B cell (primary cell): ENCODE results near the gene S1PR1. TPM values are rescaled to one million over a fixed set of nuclear protein-coding genes. Genes with fewer than 3 reads are reported as not detected.

ENCODE experiments used
- ATAC-seq: fragments of 200-7000 bp; cut with Tn5 transposase; one replicate; pipeline ENCODE4 v1.10.0; 2021; ENCODE audit warnings: low read depth, mild to moderate bottlenecking, moderate number of reproducible peaks, moderate library complexity
- CTCF ChIA-PET: fragments of 350-600 bp; sonication (Branson Sonifier 250); formaldehyde crosslinking; loops from one replicate; lab custom pipeline; 2021; ENCODE audit warnings: antibody characterized with exemption, inconsistent platforms; lab: Charles Lee
- POLR2A ChIA-PET: fragments of 350-600 bp; sonication (Branson Sonifier 250); formaldehyde crosslinking; loops from one replicate; lab custom pipeline; 2021; ENCODE audit warnings: antibody characterized with exemption; lab: Charles Lee
- DNase-seq: peaks from one replicate; pipeline ENCODE4 v3.0.0; 2013
- H2AFZ ChIP-seq: 2 replicates; pipeline ENCODE4 v1.6.1; 2012; ENCODE audit warnings: mild to moderate bottlenecking, low read depth, low read length; ENCODE audit not compliant: insufficient read depth, poor library complexity, severe bottlenecking
- H3K27ac ChIP-seq, 2 donors: 1 replicate in 1 of 2; 2 replicates in 1 of 2; pipeline ENCODE4 v1.5.1; 2012 to 2013; ENCODE audit warnings: low read length in 2 of 2, mild to moderate bottlenecking in 2 of 2, moderate library complexity in 1 of 2
- H3K27me3 ChIP-seq, 4 experiments: fragments of 200-600 bp in 1 of 4; sonication (generic) in 1 of 4; replicated peaks in 1 of 4; 1 replicate in 2 of 4; 2 replicates in 2 of 4; pipeline versions ENCODE4 v1.6.1 to v1.7.0; 2013 to 2016; ENCODE audit warnings: low read length in 3 of 4, mild to moderate bottlenecking in 2 of 4, mixed read lengths in 1 of 4, moderate library complexity in 1 of 4; ENCODE audit not compliant: insufficient read depth in 4 of 4, control insufficient read depth in 3 of 4; ENCODE audit errors: control extremely low read depth in 1 of 4
- H3K36me3 ChIP-seq, 2 experiments: replicated peaks in 1 of 2; 1 replicate in 1 of 2; 2 replicates in 1 of 2; pipeline versions ENCODE4 v1.6.1 to v1.7.1; 2013; ENCODE audit warnings: low read length in 1 of 2; ENCODE audit not compliant: insufficient read depth in 2 of 2, control insufficient read depth in 1 of 2; ENCODE audit errors: control extremely low read depth in 1 of 2, extremely low read depth in 1 of 2
- H3K4me1 ChIP-seq, 2 donors: fragments of 200-600 bp in 1 of 2; sonication (generic) in 1 of 2; 1 replicate in 1 of 2; 2 replicates in 1 of 2; pipeline versions ENCODE4 v1.5.1 to v1.6.1; 2013 to 2017; ENCODE audit warnings: low read length in 2 of 2; ENCODE audit not compliant: control insufficient read depth in 2 of 2, insufficient read depth in 2 of 2
- H3K4me2 ChIP-seq: replicated peaks from 2 replicates; pipeline ENCODE3; 2012; ENCODE audit warnings: mild to moderate bottlenecking, low read depth, low read length; ENCODE audit not compliant: poor library complexity, severe bottlenecking
- H3K4me3 ChIP-seq, 5 experiments: fragments of 200-600 bp in 1 of 5; sonication (generic) in 1 of 5; 1 replicate in 3 of 5; 2 replicates in 2 of 5; pipeline versions ENCODE4 v1.5.1 to v1.7.0; 2011 to 2016; ENCODE audit warnings: low read length in 4 of 5, mild to moderate bottlenecking in 4 of 5, low read depth in 2 of 5, control low read depth in 1 of 5, moderate library complexity in 1 of 5; ENCODE audit not compliant: insufficient read depth in 1 of 5; ENCODE audit errors: control extremely low read depth in 1 of 5, extremely low read depth in 1 of 5
- H3K79me2 ChIP-seq: fragments of 200-600 bp; sonication (generic); one replicate; pipeline ENCODE4 v1.6.0; 2016; ENCODE audit warnings: low read length; ENCODE audit not compliant: control insufficient read depth, insufficient read depth
- H3K9ac ChIP-seq: fragments of 200-600 bp; sonication (generic); 2 replicates; pipeline ENCODE4 v1.6.1; 2017; ENCODE audit warnings: mild to moderate bottlenecking, low read length, moderate library complexity
- H3K9me3 ChIP-seq, 3 donors: one replicate each; pipeline versions ENCODE4 v1.6.1 to v1.7.1; 2013; ENCODE audit warnings: low read length in 2 of 3; ENCODE audit not compliant: control insufficient read depth in 2 of 3, insufficient read depth in 1 of 3; ENCODE audit errors: control extremely low read depth in 1 of 3
- H4K20me1 ChIP-seq: 2 replicates; pipeline ENCODE4 v1.6.0; 2012; ENCODE audit warnings: mild to moderate bottlenecking, low read length; ENCODE audit not compliant: insufficient read depth, control insufficient read depth, poor library complexity, severe bottlenecking
- H3K27ac Mint-ChIP-seq: one replicate; pipeline ENCODE4 v1.8.0; 2021; ENCODE audit warnings: mixed read lengths
- H3K27me3 Mint-ChIP-seq: one replicate; pipeline ENCODE4 v1.8.0; 2021; ENCODE audit warnings: mixed read lengths
- H3K4me1 Mint-ChIP-seq: one replicate; pipeline ENCODE4 v1.8.0; 2021; ENCODE audit warnings: mixed read lengths
- H3K4me3 Mint-ChIP-seq: one replicate; pipeline ENCODE4 v1.8.0; 2021; ENCODE audit warnings: mixed read lengths
- H3K9me3 Mint-ChIP-seq: one replicate; pipeline ENCODE4 v1.8.0; 2022; ENCODE audit warnings: mixed read lengths; ENCODE audit not compliant: insufficient read depth
- CTCF ChIP-seq: fragments of 200-600 bp; IDR thresholded peaks from one replicate; pipeline ENCODE4 v1.8.0; 2022; ENCODE audit warnings: antibody characterized with exemption, mild to moderate bottlenecking
- EZH2 ChIP-seq: IDR thresholded peaks from 2 replicates; pipeline ENCODE4 v1.6.1; 2012; ENCODE audit warnings: borderline replicate concordance, low read depth, mild to moderate bottlenecking, moderate library complexity, low read length; ENCODE audit not compliant: insufficient read depth, poor library complexity, severe bottlenecking
- WGBS: methylation state at CpG from one replicate; pipeline ENCODE4 v1.1.5; 2013; ENCODE audit warnings: missing lambda C conversion rate; ENCODE audit not compliant: insufficient coverage; 5-methylcytosine and 5-hydroxymethylcytosine counted together
- intact Hi-C: fragments of 100-400 bp; cut with micrococcal nuclease; formaldehyde crosslinking; loops from one replicate; pipeline ENCODE4 v1.10.0; 2022
- polyA minus RNA-seq: library from RNA; depleted of rRNA, polyadenylated mRNA; stranded (reverse); fragments of >200 nt; gene quantifications from 2 replicates; pipeline ENCODE4 v1.2.3, GENCODE V29; 2012
- polyA plus RNA-seq: library from polyadenylated mRNA; depleted of rRNA; stranded (reverse); fragments of >200 nt; gene quantifications from 2 replicates; pipeline ENCODE4 v1.2.3, GENCODE V29; 2012
- total RNA-seq, 2 donors: library from RNA; stranded (reverse); fragments of 120-200 nt in 1 of 2; gene quantifications; 1 replicate in 1 of 2; 2 replicates in 1 of 2; pipeline versions ENCODE4 v1.2.3 to v1.2.4, GENCODE V29; 2013 to 2022

The S1PR1 gene
- 219 and 225 TPM in 2 replicates for total RNA-seq
- total RNA-seq (2013): 114 TPM
- polyA plus RNA-seq: 44.5 and 48.4 TPM in 2 replicates
- polyA minus RNA-seq: 103 and 106 TPM in 2 replicates

DNA sequence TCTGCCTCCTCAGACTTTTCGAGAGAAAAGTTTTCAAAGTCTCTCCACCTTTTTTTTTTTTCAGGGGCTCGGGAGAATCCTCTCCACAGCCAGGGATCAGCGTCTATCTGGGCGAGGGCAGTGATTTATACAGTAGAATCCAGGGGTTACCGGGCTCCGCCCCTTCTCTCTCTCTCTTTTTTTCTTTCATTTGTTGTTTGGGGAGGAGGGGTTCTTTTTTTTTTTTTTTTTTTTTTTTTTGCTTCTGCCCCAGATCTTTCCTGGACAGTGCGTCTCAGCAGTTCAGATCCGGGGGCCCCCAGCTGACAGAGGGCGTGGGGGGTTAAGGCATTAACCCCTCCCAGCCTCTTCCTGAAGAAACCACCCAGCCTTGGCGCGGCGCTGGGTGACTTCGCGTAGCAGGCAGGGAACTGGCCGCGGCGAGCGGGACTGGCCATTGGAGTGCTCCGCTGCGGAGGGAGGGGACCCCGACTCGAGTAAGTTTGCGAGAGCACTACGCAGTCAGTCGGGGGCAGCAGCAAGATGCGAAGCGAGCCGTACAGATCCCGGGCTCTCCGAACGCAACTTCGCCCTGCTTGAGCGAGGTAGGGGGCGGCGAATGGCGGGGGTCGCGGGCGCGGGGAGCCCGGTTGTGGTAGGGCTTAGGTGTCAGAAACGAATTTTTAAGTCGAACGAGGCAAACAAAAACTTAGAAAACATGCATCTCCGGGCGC lies at the start of gene S1PR1:
TSS of gene S1PR1 (plus strand) at position 504 of the 713 bp plus-strand sequence. CDS start 1,966 bp downstream, outside the sequence.
- Histone ChIP-seq H3K36me3 (peaks cover 0 to 32% of the 10 kb centered on the region in 2 experiments), H3K79me2 (peaks cover 52% of the 10 kb centered on the region), H3K9me3 (no peaks in the 10 kb centered on the region), H3K9ac (peak within 1 kb of the TSS; percentile 93), H3K27me3 (no peaks in the 10 kb centered on the region), H3K4me2 (peak within 1 kb of the TSS; percentile 77), H2AFZ (peak within 1 kb of the TSS; percentile 80), H3K4me1 (peaks cover 35 to 42% of the 10 kb centered on the region in 2 donors), H3K4me3 (peak within 1 kb of the TSS; percentile 82 to 98 (median 91)), H4K20me1 (peaks cover 25% of the 10 kb centered on the region), H3K27ac (peak within 1 kb of the TSS; percentile 79 to 90)
- Mint-ChIP-seq H3K4me3 (peak within 1 kb of the TSS; percentile 97), H3K9me3 (peaks cover 2% of the 10 kb centered on the region), H3K4me1 (peaks cover 61% of the 10 kb centered on the region), H3K27me3 (no peaks in the 10 kb centered on the region), H3K27ac (peak within 1 kb of the TSS; percentile 98)
- intact Hi-C loops: loop anchor here (1.0 to 5.0 kb wide), 7 partner anchors 14 to 884 kb away; partner anchors contain the start of gene CDC14A
- under 1% methylated on average over 43 of the region's 46 CpGs for WGBS
- peak; percentile 78 for DNase-seq
- TF ChIP-seq EZH2 (no peak), CTCF (no peak)
- ChIA-PET CTCF (interaction anchor here (0.8 to 8.7 kb wide), 17 partner anchors 8 to 318 kb away, joined by 3 to 164 read pairs (median 6); no protein-coding TSS in a partner anchor), POLR2A (interaction anchor here (0.6 to 6.1 kb wide), 20 partner anchors 11 to 305 kb away, joined by 3 to 85 read pairs (median 6); partner anchors contain the start of gene DPH5)
- peak; percentile 40 for ATAC-seq

GRCh38 chr1:101187297-101187696 lies 49.5 kb upstream of the S1PR1 start:
- Histone ChIP-seq H3K79me2 (no peaks in the 10 kb centered on the region), H3K9me3 (no peaks in the 10 kb centered on the region), H3K9ac (no peak overlapping the region), H3K27ac (no peak overlapping the region), H3K27me3 (no peaks in the 10 kb centered on the region), H2AFZ (no peak overlapping the region), H3K4me2 (no peak overlapping the region), H3K4me1 (peaks cover 10% of the 10 kb centered on the region in 2 donors), H3K4me3 (no peak overlapping the region), H3K36me3 (no peaks in the 10 kb centered on the region), H4K20me1 (no peaks in the 10 kb centered on the region)
- no peak overlapping the region for H3K27ac Mint-ChIP-seq
- peaks cover 17% of the 10 kb centered on the region for H3K4me1 Mint-ChIP-seq
- H3K9me3 Mint-ChIP-seq: no peaks in the 10 kb centered on the region
- H3K27me3 Mint-ChIP-seq: no peaks in the 10 kb centered on the region
- ChIA-PET CTCF (no interaction called here), POLR2A (no interaction called here)
- intact Hi-C loops: no loop called here
- TF ChIP-seq CTCF (no peak), EZH2 (no peak)
- no peak overlapping the region for H3K4me3 Mint-ChIP-seq
- DNase-seq (no peak), ATAC-seq (no peak)
